Cardiac fibroblast (primary cell): Measurements from ENCODE around the gene MED6.
A peak's percentile ranks its signal among the peaks of the same experiment; 100 is the strongest.

ENCODE experiments used
- DNase-seq, 2 donors: peaks; one replicate each; pipeline versions ENCODE4 v3.0.0 to v3.0.0-alpha.2; 2010; ENCODE audit warnings: low read depth in 2 of 2
- H3K4me3 ChIP-seq, 2 donors: replicated peaks in 1 of 2; 1 replicate in 1 of 2; 2 replicates in 1 of 2; pipeline ENCODE4 v1.5.1; 2011; ENCODE audit warnings: low read depth in 2 of 2, low read length in 2 of 2, mild to moderate bottlenecking in 2 of 2, moderate library complexity in 1 of 2
- CTCF ChIP-seq: IDR thresholded peaks from one replicate; pipeline ENCODE4 v1.5.1; 2011; ENCODE audit warnings: low read depth, mild to moderate bottlenecking, low read length, inconsistent platforms

The MED6 gene

DNA sequence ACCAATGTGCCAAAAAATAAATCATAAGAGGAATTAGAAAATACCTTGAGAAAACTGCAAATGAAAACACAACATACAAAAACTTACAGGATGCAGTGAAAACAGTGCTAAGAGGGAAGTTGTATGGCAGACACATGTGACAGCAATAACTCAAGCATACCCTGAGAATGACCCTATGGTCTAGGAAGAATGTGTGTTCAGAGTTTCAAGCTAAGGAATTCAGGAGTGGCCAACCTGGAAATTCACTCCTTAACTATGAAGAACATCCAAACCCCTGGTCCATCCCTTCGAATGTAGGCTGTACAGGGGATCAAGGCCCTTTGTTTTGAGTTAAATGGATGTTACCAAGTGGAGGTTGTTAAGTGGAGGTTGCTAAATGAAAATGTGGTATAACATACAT, 24.5 kb upstream of the MED6 start:
- no peak for TF ChIP-seq CTCF
- no peak for DNase-seq
- no peak overlapping the region for H3K4me3 ChIP-seq

DNA sequence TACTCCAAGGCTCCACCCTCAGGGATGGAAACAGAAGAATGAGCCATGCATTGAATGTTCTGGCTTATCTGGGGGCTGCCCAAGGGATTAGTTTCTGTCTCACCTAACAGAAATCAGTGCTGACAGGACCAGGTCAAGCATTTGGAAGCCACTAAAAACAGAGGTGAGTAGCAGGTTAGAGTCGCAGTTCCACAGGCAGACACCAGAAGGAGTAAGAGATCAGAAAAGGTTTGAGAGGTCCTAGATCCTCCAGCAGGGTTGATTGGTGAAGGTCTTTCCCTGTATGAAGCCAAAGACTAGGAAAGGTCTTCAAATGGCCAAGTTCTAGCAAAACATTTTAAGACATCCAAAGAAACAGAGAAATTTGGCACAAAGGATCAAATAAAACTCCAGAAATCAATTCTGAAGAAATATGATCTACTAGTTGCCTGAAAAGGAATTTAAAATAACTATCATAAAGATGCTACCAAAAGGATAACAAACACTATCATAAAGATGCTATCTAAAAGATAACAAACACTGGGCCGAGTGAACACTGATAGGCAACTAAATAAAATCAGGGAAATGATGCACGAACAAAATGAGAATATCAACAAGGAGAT, 21.8 kb upstream of the MED6 start:
- no peak overlapping the region for H3K4me3 ChIP-seq
- peak; percentile 31 to 47 for DNase-seq
- TF ChIP-seq CTCF: peak; percentile 70

DNA sequence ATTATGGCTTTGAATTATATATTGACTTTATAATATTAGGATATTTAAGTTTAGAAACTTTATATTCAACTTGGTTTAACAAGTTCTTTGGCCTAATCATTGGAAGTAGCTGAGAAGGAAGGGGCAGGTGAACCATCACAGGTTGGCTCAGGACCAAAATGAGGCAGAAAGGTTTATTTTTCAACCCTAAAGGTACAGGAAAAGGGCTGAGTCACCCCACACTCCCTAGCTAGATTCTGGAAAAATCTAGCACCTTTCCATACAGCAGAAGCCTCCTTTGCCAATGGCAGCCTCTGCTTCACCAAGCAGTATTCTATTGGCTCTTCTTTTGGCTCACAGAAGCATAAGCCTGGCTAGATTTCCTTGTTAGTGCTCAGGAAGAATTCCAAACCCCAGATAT, 19.3 kb upstream of the MED6 start:
- H3K4me3 ChIP-seq: no peak overlapping the region
- no peak for TF ChIP-seq CTCF
- no peak for DNase-seq

- no peak overlapping the region for H3K4me3 ChIP-seq
- no peak for TF ChIP-seq CTCF
- DNase-seq: no peak
These were observed 17.9 kb upstream of the MED6 start for GRCh38 chr14:70618314-70618713.

DNA sequence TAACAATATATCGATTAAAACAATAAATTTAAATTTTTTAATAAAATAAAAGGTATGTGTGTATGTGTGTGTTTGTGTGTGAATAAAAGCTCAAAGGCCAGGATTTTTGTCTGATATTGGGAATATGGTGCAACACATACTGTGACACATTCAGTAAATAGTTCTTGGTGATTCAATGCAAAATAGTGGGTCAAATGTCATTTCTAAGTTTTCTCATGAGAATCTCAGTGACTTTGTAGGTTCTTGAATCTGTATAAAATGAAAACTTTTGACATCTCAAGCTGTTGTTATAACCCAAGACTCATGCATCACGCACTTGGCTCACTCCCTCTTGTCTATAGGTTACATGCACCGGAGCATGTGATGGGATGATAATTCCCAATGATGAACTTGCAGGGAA, 16.2 kb upstream of the MED6 start:
- no peak overlapping the region for H3K4me3 ChIP-seq
- peak in 1 of 2 donors; percentile 35 for DNase-seq
- TF ChIP-seq CTCF: no peak

- DNase-seq: no peak
- H3K4me3 ChIP-seq: no peak overlapping the region
- TF ChIP-seq CTCF: no peak
These were observed 10.8 kb upstream of the MED6 start for GRCh38 chr14:70611216-70611615.

DNA sequence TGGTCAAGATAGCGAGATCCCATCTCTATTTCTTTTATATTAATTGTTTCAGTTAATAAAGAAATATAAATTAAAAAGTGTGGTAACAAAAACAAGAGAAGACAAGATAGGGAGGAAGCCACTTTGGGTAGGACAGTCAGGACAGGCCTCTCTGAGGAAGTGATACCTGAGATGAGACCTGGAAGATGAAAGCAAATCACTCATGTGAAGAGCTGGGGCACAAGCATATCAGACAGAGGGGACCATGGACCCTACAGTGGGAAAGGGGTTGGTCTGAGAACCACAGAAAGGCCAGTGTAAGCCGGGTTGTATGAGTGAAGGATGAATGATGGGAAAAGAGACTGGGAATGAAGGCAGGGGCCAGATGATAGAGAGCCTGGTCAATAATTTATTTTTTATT, 1.8 kb upstream of the MED6 start:
- TF ChIP-seq CTCF: no peak
- no peak overlapping the region for H3K4me3 ChIP-seq
- no peak for DNase-seq
